ENCODE results near the gene TBC1D5. TPM values are rescaled to one million over a fixed set of nuclear protein-coding genes. Genes with fewer than 3 reads are reported as not detected.

The TBC1D5 gene
- total and polyA plus RNA-seq, 10 donors = 6.4 to 140 (median 97.1) TPM

- Histone ChIP-seq H3K36me3 (peaks cover 0 to 12% (median 0%) of the 10 kb centered on the region in 6 donors), H3K4me3 (no peak overlapping the region), H3K9me3 (no peaks in the 10 kb centered on the region), H3K27ac (no peak overlapping the region), H3K4me1 (peaks cover 0 to 9% (median 0%) of the 10 kb centered on the region in 6 donors), H3K27me3 (replicated peaks in 1 of 7) (no peaks in the 10 kb centered on the region)
- intact Hi-C loops (cut with DNase I; ENCODE audit: low total_unique reads) = loop anchor here (5.0 kb wide), 1 partner anchor 411 kb away; no protein-coding TSS in a partner anchor
- TF ChIP-seq, protein P1, sequence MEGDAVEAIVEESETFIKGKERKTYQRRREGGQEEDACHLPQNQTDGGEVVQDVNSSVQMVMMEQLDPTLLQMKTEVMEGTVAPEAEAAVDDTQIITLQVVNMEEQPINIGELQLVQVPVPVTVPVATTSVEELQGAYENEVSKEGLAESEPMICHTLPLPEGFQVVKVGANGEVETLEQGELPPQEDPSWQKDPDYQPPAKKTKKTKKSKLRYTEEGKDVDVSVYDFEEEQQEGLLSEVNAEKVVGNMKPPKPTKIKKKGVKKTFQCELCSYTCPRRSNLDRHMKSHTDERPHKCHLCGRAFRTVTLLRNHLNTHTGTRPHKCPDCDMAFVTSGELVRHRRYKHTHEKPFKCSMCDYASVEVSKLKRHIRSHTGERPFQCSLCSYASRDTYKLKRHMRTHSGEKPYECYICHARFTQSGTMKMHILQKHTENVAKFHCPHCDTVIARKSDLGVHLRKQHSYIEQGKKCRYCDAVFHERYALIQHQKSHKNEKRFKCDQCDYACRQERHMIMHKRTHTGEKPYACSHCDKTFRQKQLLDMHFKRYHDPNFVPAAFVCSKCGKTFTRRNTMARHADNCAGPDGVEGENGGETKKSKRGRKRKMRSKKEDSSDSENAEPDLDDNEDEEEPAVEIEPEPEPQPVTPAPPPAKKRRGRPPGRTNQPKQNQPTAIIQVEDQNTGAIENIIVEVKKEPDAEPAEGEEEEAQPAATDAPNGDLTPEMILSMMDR (IDR thresholded peaks at IDR 0.05 in 8 of 11, conservative IDR thresholded peaks at IDR 0.05 in 3 of 11) = peak in 8 of 11 experiments; percentile 17 to 49 (median 38)
- TF ChIP-seq POLR2A (IDR thresholded peaks at IDR 0.05) = no peak
- DNase-seq = no peak
- WGBS, 5 donors = 22 to 41% (median 24%) methylated on average over 2 of the region's 2 CpGs
These were observed 311.4 kb downstream of the TBC1D5 start for GRCh38 chr3:17431004-17431403.

GRCh38 chr3:17430582-17430981 is 311.8 kb downstream of the TBC1D5 start:
- TF ChIP-seq, protein P1 (IDR thresholded peaks at IDR 0.05 in 8 of 11, conservative IDR thresholded peaks at IDR 0.05 in 3 of 11) = no peak
- TF ChIP-seq POLR2A (IDR thresholded peaks at IDR 0.05) = no peak
- no peak for TF ChIP-seq POLR2AphosphoS5 (IDR thresholded peaks at IDR 0.05)
- Histone ChIP-seq H3K4me3 (no peak overlapping the region), H3K4me1 (peaks cover 0 to 9% (median 0%) of the 10 kb centered on the region in 6 donors), H3K27ac (no peak overlapping the region), H3K27me3 (replicated peaks in 1 of 7) (no peaks in the 10 kb centered on the region), H3K36me3 (peaks cover 0 to 9% (median 0%) of the 10 kb centered on the region in 6 donors), H3K9me3 (no peaks in the 10 kb centered on the region)
- intact Hi-C loops (cut with DNase I; ENCODE audit: low total_unique reads) = loop anchor here (5.0 kb wide), 1 partner anchor 412 kb away; no protein-coding TSS in a partner anchor
- 86 to 93% (median 90%) methylated on average over 3 of the region's 3 CpGs for WGBS, 5 donors
- DNase-seq = no peak

GRCh38 chr3:17423786-17424536 is 318.5 kb downstream of the TBC1D5 start:
- Histone ChIP-seq H3K4me1 (no peaks in the 10 kb centered on the region), H3K27me3 (replicated peaks in 1 of 7) (no peaks in the 10 kb centered on the region), H3K36me3 (no peaks in the 10 kb centered on the region), H3K27ac (no peak overlapping the region), H3K4me3 (no peak overlapping the region), H3K9me3 (no peaks in the 10 kb centered on the region)
- intact Hi-C loops (cut with DNase I; ENCODE audit: low total_unique reads) = no loop called here
- TF ChIP-seq, protein P1 (IDR thresholded peaks at IDR 0.05 in 8 of 11, conservative IDR thresholded peaks at IDR 0.05 in 3 of 11) = no peak
- TF ChIP-seq POLR2AphosphoS5 (IDR thresholded peaks at IDR 0.05) (no peak), POLR2A (IDR thresholded peaks at IDR 0.05) (no peak)
- 76 to 86% (median 78%) methylated on average over 4 of the region's 4 CpGs for WGBS, 5 donors
- DNase-seq = no peak

GRCh38 chr3:17422636-17423035 is 319.8 kb downstream of the TBC1D5 start:
- Histone ChIP-seq H3K36me3 (no peaks in the 10 kb centered on the region), H3K4me3 (no peak overlapping the region), H3K27ac (no peak overlapping the region), H3K9me3 (no peaks in the 10 kb centered on the region), H3K27me3 (replicated peaks in 1 of 7) (no peaks in the 10 kb centered on the region), H3K4me1 (no peaks in the 10 kb centered on the region)
- WGBS, 5 donors = 94 to 98% (median 97%) methylated on average over 2 of the region's 2 CpGs
- intact Hi-C loops (cut with DNase I; ENCODE audit: low total_unique reads) = no loop called here
- no peak for DNase-seq
- TF ChIP-seq POLR2A (IDR thresholded peaks at IDR 0.05) (no peak), POLR2AphosphoS5 (IDR thresholded peaks at IDR 0.05) (no peak)
- TF ChIP-seq, protein P1 (IDR thresholded peaks at IDR 0.05 in 8 of 11, conservative IDR thresholded peaks at IDR 0.05 in 3 of 11) = no peak
